ENCODE data around the gene AGR3. TPM values are rescaled to one million over a fixed set of nuclear protein-coding genes. Genes with fewer than 3 reads are reported as not detected.
"Not testable (repeated sequence)": the region's sequence is repeated elsewhere in the genome, so short reads cannot be mapped to it uniquely, and the experiment has no call there.

Gene AGR3
- total and polyA plus RNA-seq, 2 experiments from 2014 or later: 51.0 to 74.3 TPM

DNA sequence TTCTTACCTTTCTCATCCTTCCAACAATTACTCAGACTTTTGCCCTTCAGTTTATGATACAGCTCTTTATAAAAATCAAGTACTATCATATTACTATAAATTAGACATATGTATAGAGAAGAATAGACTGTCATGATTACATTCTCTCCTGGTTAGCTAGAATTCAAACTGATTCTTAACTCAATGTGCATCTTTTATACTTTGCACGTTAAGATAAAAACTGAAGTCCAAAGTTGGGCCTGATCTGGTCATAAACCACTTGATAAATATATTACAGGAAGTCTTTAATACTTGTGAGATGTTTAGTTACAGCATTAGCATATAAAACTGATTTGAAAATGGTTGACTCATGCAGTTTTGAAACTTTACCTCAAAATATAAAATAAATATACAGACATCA is 2.6 kb downstream of the AGR3 start:
- Histone ChIP-seq H3K4me2 (peak overlapping the region; percentile 2), H4K20me1 (ENCODE audit: insufficient read depth, poor library complexity, severe bottlenecking) (no peaks in the 10 kb centered on the region), H2AFZ (no peak overlapping the region), H3K4me3 (no peak overlapping the region), H3K9me3 (ENCODE audit: low read depth) (no peaks in the 10 kb centered on the region), H3K27me3 (no peaks in the 10 kb centered on the region), H3K9me2 (replicated peaks; ENCODE audit: insufficient read depth) (no peaks in the 10 kb centered on the region), H3K79me2 (peaks cover 17% of the 10 kb centered on the region), H3K4me1 (ENCODE audit: insufficient read depth) (peaks cover 23% of the 10 kb centered on the region), H3K36me3 (replicated peaks; ENCODE audit: insufficient read depth, low read depth) (no peaks in the 10 kb centered on the region), H3K27ac (no peak overlapping the region)
- TF ChIP-seq, protein P1, sequence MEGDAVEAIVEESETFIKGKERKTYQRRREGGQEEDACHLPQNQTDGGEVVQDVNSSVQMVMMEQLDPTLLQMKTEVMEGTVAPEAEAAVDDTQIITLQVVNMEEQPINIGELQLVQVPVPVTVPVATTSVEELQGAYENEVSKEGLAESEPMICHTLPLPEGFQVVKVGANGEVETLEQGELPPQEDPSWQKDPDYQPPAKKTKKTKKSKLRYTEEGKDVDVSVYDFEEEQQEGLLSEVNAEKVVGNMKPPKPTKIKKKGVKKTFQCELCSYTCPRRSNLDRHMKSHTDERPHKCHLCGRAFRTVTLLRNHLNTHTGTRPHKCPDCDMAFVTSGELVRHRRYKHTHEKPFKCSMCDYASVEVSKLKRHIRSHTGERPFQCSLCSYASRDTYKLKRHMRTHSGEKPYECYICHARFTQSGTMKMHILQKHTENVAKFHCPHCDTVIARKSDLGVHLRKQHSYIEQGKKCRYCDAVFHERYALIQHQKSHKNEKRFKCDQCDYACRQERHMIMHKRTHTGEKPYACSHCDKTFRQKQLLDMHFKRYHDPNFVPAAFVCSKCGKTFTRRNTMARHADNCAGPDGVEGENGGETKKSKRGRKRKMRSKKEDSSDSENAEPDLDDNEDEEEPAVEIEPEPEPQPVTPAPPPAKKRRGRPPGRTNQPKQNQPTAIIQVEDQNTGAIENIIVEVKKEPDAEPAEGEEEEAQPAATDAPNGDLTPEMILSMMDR (IDR thresholded peaks at IDR 0.05; ENCODE audit: poor library complexity): no peak
- no peak for TF ChIP-seq EZH2phosphoT487 (IDR thresholded peaks at IDR 0.05; ENCODE audit: low read depth, severe bottlenecking, unreplicated experiment)
- TF ChIP-seq EZH2 (IDR thresholded peaks at IDR 0.05; ENCODE audit: borderline replicate concordance): no peak
- WGBS (ENCODE audit: low lambda C conversion rate, missing lambda C conversion rate): 64% methylated on average over 1 of the region's 1 CpG
- no peak for DNase-seq (ENCODE audit: low spot score)

DNA sequence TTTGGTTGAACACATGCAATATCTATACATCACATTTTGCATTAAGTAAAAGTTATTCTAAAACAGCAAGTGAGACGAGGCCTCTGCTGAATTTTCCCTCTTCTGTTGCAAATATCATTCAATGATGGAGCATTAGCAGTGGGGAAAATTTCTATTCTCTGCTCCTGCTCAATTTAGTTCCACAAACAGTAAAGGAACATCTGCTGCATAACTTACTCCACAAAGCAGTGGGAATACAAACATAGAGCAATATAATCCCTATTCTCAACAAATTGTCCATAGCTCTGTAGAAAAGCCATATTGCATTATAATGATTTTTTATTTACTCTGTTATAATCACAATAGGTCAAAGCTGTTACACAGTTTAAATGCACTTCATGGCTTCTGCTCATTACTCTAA is 5.9 kb downstream of the AGR3 start:
- Histone ChIP-seq H3K4me2 (no peak overlapping the region), H3K9me3 (ENCODE audit: low read depth) (peaks cover 4% of the 10 kb centered on the region), H3K79me2 (peaks cover 17% of the 10 kb centered on the region), H3K27me3 (no peaks in the 10 kb centered on the region), H2AFZ (no peak overlapping the region), H3K4me1 (ENCODE audit: insufficient read depth) (peaks cover 10% of the 10 kb centered on the region), H3K9me2 (replicated peaks; ENCODE audit: insufficient read depth) (no peaks in the 10 kb centered on the region), H3K27ac (no peak overlapping the region), H3K36me3 (replicated peaks; ENCODE audit: insufficient read depth, low read depth) (no peaks in the 10 kb centered on the region), H4K20me1 (ENCODE audit: insufficient read depth, poor library complexity, severe bottlenecking) (no peaks in the 10 kb centered on the region), H3K4me3 (no peak overlapping the region)
- 91% methylated on average over 1 of the region's 1 CpG for WGBS (ENCODE audit: low lambda C conversion rate, missing lambda C conversion rate)
- DNase-seq (ENCODE audit: low spot score): no peak
- TF ChIP-seq, protein P1 (IDR thresholded peaks at IDR 0.05; ENCODE audit: poor library complexity): no peak
- TF ChIP-seq EZH2phosphoT487 (IDR thresholded peaks at IDR 0.05; ENCODE audit: low read depth, severe bottlenecking, unreplicated experiment): no peak

DNA sequence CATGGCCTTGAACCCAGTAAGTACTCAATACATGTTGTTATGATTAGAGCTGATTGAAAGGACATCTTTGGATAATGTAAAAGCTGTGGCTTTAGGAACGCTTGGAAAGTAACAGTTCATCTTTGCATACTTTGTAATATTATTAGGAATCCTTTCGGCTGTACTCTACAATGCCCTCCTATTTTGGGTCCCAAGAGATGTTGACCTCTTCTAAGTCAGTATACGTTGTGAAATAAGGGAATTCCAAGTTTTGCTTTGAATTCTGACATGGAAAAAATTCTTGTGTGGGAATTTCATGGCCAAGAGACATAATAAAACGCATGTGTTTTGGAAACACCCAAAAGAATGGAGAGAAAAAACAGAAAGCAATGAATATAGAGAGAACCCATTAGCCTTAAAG is 7.7 kb downstream of the AGR3 start:
- Histone ChIP-seq H4K20me1 (ENCODE audit: insufficient read depth, poor library complexity, severe bottlenecking) (no peaks in the 10 kb centered on the region), H3K27me3 (no peaks in the 10 kb centered on the region), H3K4me1 (ENCODE audit: insufficient read depth) (peaks cover 4% of the 10 kb centered on the region), H3K36me3 (replicated peaks; ENCODE audit: insufficient read depth, low read depth) (no peaks in the 10 kb centered on the region), H2AFZ (no peak overlapping the region), H3K9me3 (ENCODE audit: low read depth) (peaks cover 4% of the 10 kb centered on the region), H3K27ac (no peak overlapping the region), H3K9me2 (replicated peaks; ENCODE audit: insufficient read depth) (no peaks in the 10 kb centered on the region), H3K79me2 (peaks cover 13% of the 10 kb centered on the region), H3K4me3 (no peak overlapping the region), H3K4me2 (no peak overlapping the region)
- no peak for DNase-seq (ENCODE audit: low spot score)
- TF ChIP-seq EZH2 (IDR thresholded peaks at IDR 0.05; ENCODE audit: borderline replicate concordance): no peak
- TF ChIP-seq EZH2phosphoT487 (IDR thresholded peaks at IDR 0.05; ENCODE audit: low read depth, severe bottlenecking, unreplicated experiment): no peak
- TF ChIP-seq, protein P1 (IDR thresholded peaks at IDR 0.05; ENCODE audit: poor library complexity): no peak
- WGBS (ENCODE audit: low lambda C conversion rate, missing lambda C conversion rate): 43% methylated on average over 4 of the region's 4 CpGs

DNA sequence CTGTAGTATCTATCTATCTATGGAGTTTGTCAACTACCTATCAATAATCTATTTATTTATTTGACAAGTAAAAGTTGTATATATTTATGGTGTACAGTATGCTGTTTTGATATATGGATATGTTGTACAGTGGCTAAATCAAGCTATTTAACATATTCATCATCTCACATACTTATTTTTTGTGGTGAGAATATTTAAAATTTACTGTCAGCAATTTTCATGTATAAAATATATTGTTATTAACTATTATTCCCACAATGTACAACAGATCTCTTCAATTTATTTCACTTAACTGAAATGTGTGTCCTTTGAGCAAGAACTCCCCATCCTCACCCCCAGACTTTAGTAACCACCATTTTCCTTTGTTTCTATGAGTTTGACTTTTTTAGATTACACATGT is 14.5 kb downstream of the AGR3 start:
- Histone ChIP-seq H2AFZ (no peak overlapping the region), H3K4me2 (no peak overlapping the region), H3K27ac (no peak overlapping the region), H3K79me2 (peaks cover 2% of the 10 kb centered on the region), H3K9me3 (ENCODE audit: low read depth) (peaks cover 3% of the 10 kb centered on the region), H3K4me3 (no peak overlapping the region), H3K4me1 (ENCODE audit: insufficient read depth) (peaks cover 4% of the 10 kb centered on the region), H4K20me1 (ENCODE audit: insufficient read depth, poor library complexity, severe bottlenecking) (no peaks in the 10 kb centered on the region), H3K9me2 (replicated peaks; ENCODE audit: insufficient read depth) (no peaks in the 10 kb centered on the region), H3K27me3 (no peaks in the 10 kb centered on the region), H3K36me3 (replicated peaks; ENCODE audit: insufficient read depth, low read depth) (no peaks in the 10 kb centered on the region)
- TF ChIP-seq, protein P1 (IDR thresholded peaks at IDR 0.05; ENCODE audit: poor library complexity): no peak
- no peak for TF ChIP-seq EZH2phosphoT487 (IDR thresholded peaks at IDR 0.05; ENCODE audit: low read depth, severe bottlenecking, unreplicated experiment)
- no peak for TF ChIP-seq EZH2 (IDR thresholded peaks at IDR 0.05; ENCODE audit: borderline replicate concordance)
- DNase-seq (ENCODE audit: low spot score): no peak

DNA sequence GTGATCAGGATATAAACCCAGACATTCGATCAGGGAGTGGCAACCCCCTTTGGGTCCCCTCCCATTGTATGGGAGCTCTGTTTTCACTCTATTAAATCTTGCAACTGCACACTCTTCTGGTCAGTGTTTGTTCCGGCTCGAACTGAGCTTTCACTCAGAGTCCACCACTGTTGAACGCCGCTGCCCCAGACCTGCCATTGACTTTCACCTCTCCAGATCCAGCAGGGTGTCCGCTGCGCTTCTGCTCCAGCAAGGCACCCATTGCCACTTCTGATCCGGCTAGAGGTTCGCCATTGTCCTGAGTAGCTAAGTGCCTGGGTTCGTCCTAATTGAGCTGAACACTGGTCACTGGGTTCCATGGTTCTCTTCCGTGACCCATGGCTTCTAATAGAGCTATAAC is 28.6 kb downstream of the AGR3 start:
- not testable (repeated sequence) for H3K9me3 ChIP-seq (ENCODE audit: low read depth); H3K79me2 ChIP-seq; H3K27ac ChIP-seq; H2AFZ ChIP-seq; H3K4me1 ChIP-seq (ENCODE audit: insufficient read depth); H3K27me3 ChIP-seq; DNase-seq (ENCODE audit: low spot score); H3K9me2 ChIP-seq (replicated peaks; ENCODE audit: insufficient read depth); H3K4me2 ChIP-seq; H4K20me1 ChIP-seq (ENCODE audit: insufficient read depth, poor library complexity, severe bottlenecking); H3K4me3 ChIP-seq; H3K36me3 ChIP-seq (replicated peaks; ENCODE audit: insufficient read depth, low read depth)
- 92% methylated on average over 11 of the region's 11 CpGs for WGBS (ENCODE audit: low lambda C conversion rate, missing lambda C conversion rate)
